Islet of Langerhans (tissue), 1 donor: Measurements from ENCODE around the gene CLEC4G.
"Not testable (repeated sequence)": the region's sequence is repeated elsewhere in the genome, so short reads cannot be mapped to it uniquely, and the experiment has no call there.

Experiments
- FAIRE-seq: peaks from one replicate; lab custom pipeline; 2011; peaks lifted over from hg19 to GRCh38; lab: Jason Lieb, UNC

Gene CLEC4G

DNA sequence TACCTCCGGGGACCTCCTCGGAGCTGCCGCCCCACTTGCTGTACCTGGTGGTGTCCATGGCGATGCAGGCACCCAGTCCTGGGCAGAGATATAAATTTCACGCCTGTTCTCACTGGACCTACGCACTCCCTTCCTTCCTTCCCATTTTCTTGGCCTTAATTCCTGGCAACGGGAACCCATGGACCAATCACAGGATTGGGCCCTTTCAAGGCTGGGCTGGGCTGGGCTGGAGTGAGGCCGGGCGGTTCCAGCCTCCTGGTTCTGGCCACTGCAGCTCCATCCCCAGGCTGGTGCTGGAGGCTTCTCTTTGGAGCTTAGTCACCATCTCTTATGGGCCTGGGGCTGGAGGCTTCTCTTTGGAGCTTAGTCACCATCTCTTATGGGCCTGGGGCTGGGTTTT, at the start of gene CLEC4G:
TSS of gene CLEC4G (minus strand) at position 66 of the 400 bp plus-strand sequence. CDS start at position 58, 8 bp downstream.
- FAIRE-seq = no peak

- FAIRE-seq = no peak
Observed at GRCh38 chr19:7781157-7781556, 49.2 kb upstream of the CLEC4G start.

- FAIRE-seq = no peak
Observed at GRCh38 chr19:7779631-7780486, 47.9 kb upstream of the CLEC4G start.

DNA sequence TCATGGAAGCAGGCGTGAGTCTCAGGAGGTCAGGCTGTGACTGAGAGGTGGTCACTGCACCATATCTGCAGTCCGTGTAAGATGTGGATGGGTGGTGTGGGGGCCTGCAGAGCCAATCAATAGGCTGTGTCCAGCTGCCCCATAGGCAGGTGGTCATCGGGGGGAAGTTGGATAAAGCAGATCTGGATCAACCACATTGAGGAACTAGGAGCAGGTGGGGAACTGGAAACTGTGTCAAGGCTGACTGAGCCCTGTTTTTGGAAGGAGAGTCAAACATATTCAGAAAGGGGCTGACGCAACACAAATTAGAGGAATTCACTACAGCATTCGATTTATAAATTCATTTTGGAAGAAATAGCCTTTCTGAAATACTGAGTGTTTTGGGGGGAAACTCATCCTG, 46.2 kb upstream of the CLEC4G start:
- FAIRE-seq = no peak

DNA sequence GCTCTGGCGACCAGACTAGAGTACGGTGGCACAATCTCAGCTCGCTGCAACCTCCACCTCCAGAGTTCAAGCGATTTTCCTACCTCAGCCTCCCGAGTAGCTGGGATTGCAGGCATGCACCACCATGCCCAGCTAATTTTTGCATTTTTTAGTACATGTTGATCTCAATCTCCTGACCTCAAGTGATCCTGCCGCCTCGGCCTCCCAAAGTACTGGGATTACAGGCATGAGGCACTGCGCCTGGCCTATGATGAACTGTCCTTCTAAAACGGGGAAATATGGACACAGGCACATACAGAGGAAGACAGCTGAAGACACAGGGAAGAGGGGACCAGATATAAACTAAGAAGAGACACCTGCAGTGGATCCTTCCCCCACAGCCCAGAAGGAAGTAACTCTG, 43.9 kb upstream of the CLEC4G start:
- FAIRE-seq = no peak

- no peak for FAIRE-seq
Observed at GRCh38 chr19:7773841-7774240, 41.9 kb upstream of the CLEC4G start.

- no peak for FAIRE-seq
Observed at GRCh38 chr19:7772752-7773291, 40.9 kb upstream of the CLEC4G start.

DNA sequence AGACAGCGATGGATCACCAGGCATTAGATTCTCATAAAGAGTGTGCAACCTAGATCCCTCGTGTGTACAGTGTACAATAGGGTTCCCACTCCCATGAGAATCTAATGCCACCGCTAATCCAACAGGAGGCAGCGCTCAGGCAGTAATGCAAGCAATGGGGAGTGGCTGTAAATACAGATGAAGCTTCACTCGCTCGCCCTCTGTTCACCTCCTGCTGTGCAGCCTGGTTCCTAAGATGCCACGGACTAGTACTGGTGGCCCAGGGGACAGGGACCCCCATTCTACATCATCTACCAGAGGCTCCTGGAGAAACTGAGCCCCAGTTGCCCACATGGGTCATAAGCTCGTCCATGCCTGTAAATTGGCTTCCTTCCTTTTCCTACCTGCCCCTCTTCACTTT, 39.2 kb upstream of the CLEC4G start:
- no peak for FAIRE-seq

DNA sequence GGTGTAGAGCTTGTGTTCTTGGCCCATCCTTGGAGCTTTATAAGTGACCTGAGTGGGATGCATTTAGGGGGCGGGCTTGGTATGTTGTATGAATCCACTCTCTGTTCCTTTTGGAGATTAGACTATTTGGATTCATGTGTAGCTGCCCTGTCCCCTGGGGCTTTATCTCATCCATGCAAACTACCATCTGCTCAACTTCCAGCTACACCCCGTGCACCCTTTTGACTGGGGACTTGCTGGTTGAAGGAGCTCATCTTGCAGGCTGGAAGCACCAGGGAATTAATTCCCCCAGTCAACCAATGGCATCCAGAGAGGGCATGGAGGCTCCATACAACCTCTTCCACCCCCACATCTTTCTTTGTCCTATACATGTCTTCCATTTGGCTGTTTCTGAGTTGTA, 37.3 kb upstream of the CLEC4G start:
- FAIRE-seq = no peak

GRCh38 chr19:7767487-7767886, 35.6 kb upstream of the CLEC4G start:
- FAIRE-seq = no peak

- FAIRE-seq = no peak
Observed at GRCh38 chr19:7766535-7766934, 34.6 kb upstream of the CLEC4G start.

DNA sequence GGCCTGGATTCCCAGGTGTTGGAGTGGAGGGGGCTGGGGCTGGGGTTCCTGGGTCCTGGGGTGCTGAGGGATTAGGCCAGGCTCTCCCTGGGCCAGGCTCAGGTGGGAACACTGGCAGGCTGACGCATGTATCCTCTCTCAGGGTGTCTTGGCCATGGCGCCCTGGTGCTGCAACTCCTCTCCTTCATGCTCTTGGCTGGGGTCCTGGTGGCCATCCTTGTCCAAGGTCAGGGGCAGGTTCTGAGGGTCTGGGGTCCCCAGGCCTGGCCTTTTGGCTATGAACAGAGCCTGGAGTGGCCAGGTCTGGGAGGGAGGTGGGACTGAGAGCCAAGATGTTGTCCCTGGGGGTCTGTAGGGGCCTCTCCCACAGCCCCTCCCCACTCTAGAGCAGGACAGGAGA, 33.1 kb upstream of the CLEC4G start:
- not testable (repeated sequence) for FAIRE-seq

GRCh38 chr19:7764157-7764556, 32.2 kb upstream of the CLEC4G start:
- FAIRE-seq = not testable (repeated sequence)

GRCh38 chr19:7763696-7764095, 31.8 kb upstream of the CLEC4G start:
- no peak for FAIRE-seq

DNA sequence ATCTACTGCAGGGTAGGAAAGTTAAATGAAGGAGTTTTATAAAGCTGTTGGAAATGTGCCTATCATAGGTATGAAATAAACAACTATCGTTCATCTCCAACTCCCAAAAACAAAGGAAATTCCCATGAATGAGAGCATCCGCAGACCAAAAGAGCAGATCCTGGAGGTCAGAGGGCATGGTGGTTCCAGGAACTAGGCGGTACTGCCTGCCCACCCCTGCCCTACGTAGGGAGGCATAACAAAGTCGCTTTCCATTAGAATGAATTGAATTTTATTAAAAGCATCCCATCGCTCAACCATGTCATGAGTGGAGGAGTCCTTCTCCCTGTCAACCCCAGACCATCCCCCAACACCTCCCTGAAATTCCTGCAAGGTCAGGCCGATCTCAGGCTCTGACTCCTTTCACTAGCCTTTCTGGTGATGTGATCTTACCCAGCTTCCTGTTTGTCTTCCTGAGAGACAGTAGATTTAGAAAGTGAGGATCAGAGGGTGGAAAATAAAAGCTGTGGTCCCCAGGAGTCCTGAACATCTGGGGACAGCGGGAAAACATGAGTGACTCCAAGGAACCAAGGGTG, 30.9 kb upstream of the CLEC4G start, which contains the start of gene CLEC4M:
TSS of gene CLEC4M (plus strand) at position 525 of the 575 bp plus-strand sequence. CDS start at position 549, 24 bp downstream.
- no peak for FAIRE-seq

- no peak for FAIRE-seq
Observed at GRCh38 chr19:7759156-7759555, 27.2 kb upstream of the CLEC4G start.

DNA sequence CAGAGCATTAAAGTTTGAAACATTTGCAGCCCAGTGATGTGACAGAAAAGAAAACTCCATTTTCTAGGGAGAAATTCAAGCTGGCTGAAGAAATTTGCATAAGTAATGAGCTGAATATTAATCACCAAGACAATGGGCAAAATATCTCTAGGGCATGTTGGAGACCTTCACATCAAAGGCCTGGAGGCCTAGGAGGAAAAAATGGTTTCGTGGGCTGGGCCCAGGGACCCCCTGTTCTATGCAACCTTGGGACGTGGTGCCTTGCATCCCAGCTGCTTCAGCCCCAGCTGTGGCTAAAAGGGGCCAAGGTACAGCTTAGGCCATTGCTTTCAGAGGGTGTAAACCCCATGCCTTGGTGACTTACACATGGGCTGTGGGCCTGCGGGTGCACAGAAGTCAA, 25.4 kb upstream of the CLEC4G start:
- no peak for FAIRE-seq

- no peak for FAIRE-seq
Observed at GRCh38 chr19:7756258-7756657, 24.3 kb upstream of the CLEC4G start.

- FAIRE-seq = no peak
Observed at GRCh38 chr19:7751157-7751783, 19.4 kb upstream of the CLEC4G start.

GRCh38 chr19:7748756-7749155, 16.8 kb upstream of the CLEC4G start:
- FAIRE-seq = no peak

GRCh38 chr19:7748171-7748570, 16.3 kb upstream of the CLEC4G start:
- FAIRE-seq = no peak

DNA sequence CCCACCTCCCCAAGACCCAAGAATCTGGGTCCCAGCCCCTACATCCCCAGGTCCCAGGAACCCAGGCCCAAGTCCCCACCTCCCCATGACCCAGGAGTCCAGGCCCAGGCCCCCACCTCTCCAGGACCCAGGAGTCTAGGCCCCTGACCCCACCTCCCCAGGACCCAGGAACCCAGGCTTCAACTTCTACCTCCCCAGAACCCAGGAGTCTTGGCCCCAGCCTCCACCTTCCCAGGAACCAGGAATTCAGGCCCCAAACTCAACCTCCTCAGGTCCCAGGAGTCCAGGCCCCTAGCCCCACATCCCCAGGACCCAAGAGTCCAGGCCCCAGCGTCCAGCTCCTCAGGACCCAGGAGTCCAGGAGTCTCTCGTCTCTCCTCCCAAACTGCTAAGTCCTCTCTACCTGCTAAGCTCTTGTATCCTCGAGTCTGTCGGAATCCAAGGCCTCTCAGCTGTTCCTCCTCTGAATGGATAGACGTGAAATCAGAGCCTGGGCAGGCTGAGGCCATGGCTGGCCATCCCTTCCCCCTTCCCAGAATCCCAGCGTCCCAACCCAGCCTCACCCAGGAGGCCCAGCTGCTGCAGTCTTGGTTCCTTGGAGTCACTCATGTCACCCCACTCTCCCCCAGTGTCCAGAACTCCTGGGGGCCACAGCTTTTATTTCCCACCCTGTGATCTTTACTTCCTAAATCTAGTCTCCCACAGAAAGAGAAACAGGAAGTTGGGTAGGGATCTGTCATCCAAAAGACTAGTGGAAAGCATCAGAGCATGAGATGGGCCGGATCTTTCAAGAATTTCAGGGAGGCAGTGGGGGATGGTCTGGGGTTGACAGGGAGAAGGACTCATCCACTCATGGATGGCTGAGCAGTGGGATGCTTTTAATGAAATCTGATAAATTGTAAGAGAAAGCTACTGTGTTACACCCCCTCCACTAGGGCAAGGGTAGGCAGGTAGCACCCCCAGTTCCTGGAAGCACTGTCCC, 15.3 kb upstream of the CLEC4G start, which contains the start of gene CD209:
TSS of gene CD209 (minus strand) at position 632 of the 982 bp plus-strand sequence. CDS start at position 609, 23 bp downstream.
- FAIRE-seq = no peak
